Kidney (tissue), 14 donors: ENCODE results near the gene S100A5. TPM values are rescaled to one million over a fixed set of nuclear protein-coding genes. Genes with fewer than 3 reads are reported as not detected.
"Not testable (repeated sequence)": the region's sequence is repeated elsewhere in the genome, so short reads cannot be mapped to it uniquely, and the experiment has no call there.

Experiments
- DNase-seq, 5 donors: peaks; one replicate each; pipeline ENCODE4 v3.0.0-alpha.2; 2013 to 2020
- FAIRE-seq: peaks from 2 replicates; lab custom pipeline; 2012; peaks lifted over from hg19 to GRCh38; lab: Jason Lieb, UNC
- H3K27ac ChIP-seq, 2 donors: one replicate each; pipeline ENCODE4 v1.7.0; 2013; ENCODE audit warnings: low read depth in 2 of 2, low read length in 2 of 2, inconsistent platforms in 1 of 2
- H3K27me3 ChIP-seq: one replicate; pipeline ENCODE4 v1.7.1; 2013; ENCODE audit warnings: low read length, inconsistent platforms; ENCODE audit not compliant: control insufficient read depth, insufficient read depth
- H3K36me3 ChIP-seq, 3 donors: one replicate each; pipeline versions ENCODE4 v1.7.0 to v1.7.1; 2013; ENCODE audit warnings: low read length in 3 of 3, control low read depth in 1 of 3, inconsistent platforms in 1 of 3; ENCODE audit not compliant: insufficient read depth in 3 of 3, control insufficient read depth in 2 of 3
- H3K4me1 ChIP-seq, 3 donors: one replicate each; pipeline versions ENCODE4 v1.7.0 to v1.7.1; 2013; ENCODE audit warnings: low read length in 3 of 3, inconsistent platforms in 1 of 3, low read depth in 1 of 3; ENCODE audit not compliant: control insufficient read depth in 2 of 3, insufficient read depth in 2 of 3
- H3K4me3 ChIP-seq, 3 donors: one replicate each; pipeline versions ENCODE4 v1.7.0 to v1.8.1; 2013; ENCODE audit warnings: low read length in 3 of 3, control low read depth in 1 of 3, inconsistent platforms in 1 of 3
- H3K9ac ChIP-seq, 3 donors: one replicate each; pipeline versions ENCODE4 v1.7.0 to v1.7.1; 2013; ENCODE audit warnings: low read length in 3 of 3, control low read depth in 1 of 3, inconsistent platforms in 1 of 3
- H3K9me3 ChIP-seq, 3 donors: one replicate each; pipeline versions ENCODE4 v1.7.0 to v1.7.1; 2013; ENCODE audit warnings: low read length in 3 of 3, control low read depth in 1 of 3, inconsistent platforms in 1 of 3; ENCODE audit not compliant: control insufficient read depth in 2 of 3, insufficient read depth in 1 of 3
- CTCF ChIP-seq: IDR thresholded peaks from 3 replicates; pipeline ENCODE4 v1.5.1; 2012; ENCODE audit warnings: mild to moderate bottlenecking, moderate library complexity, borderline replicate concordance; ENCODE audit not compliant: insufficient read depth; ENCODE audit errors: extremely low read depth
- intact Hi-C: fragments of 100-400 bp; cut with DNase I; formaldehyde crosslinking; loops from one replicate; pipeline ENCODE4 v1.11.1; 2022
- polyA plus RNA-seq: library from polyadenylated mRNA; stranded (reverse); fragments of 350-450 nt; fragmentation: Illumina TruSeq; extraction: RNeasy Lipid Tissue Mini Kit (QIAGEN cat#74804); gene quantifications from one replicate; pipeline ENCODE4 v1.2.3, GENCODE V29; 2014; ENCODE audit warnings: low read depth, low replicate concordance; ENCODE audit not compliant: insufficient read depth
- total RNA-seq: library from RNA; stranded (reverse); fragmentation: NEBNext Ultra II Directional; extraction: Animal tissue kit (Norgen Biotek cat#: 25700); gene quantifications from one replicate; pipeline ENCODE4 v1.2.1, GENCODE V29; 2021
- donor health status: control.
- donor health status: control.
- donor health status: control.
- donor health status: control.
- donor health status: control.
- donor health status: DM: yes; HTN: yes; CAD: no.
- donor health status: Normal renal cell carcinoma (clear cell type).

The S100A5 gene
- total and polyA plus RNA-seq, 2 donors from 2014 or later, result 0.91 to 1.9 TPM

GRCh38 chr1:153520818-153521476 lies 19.8 kb downstream of the S100A5 start:
- DNase-seq, result no peak
- Histone ChIP-seq H3K27ac (no peak overlapping the region), H3K9ac (no peak overlapping the region), H3K36me3 (no peaks in the 10 kb centered on the region), H3K4me1 (peaks cover 0 to 2% (median 0%) of the 10 kb centered on the region in 3 donors), H3K27me3 (no peaks in the 10 kb centered on the region), H3K9me3 (no peaks in the 10 kb centered on the region), H3K4me3 (no peak overlapping the region)
- intact Hi-C loops, result no loop called here
- no peak for FAIRE-seq
- no peak for TF ChIP-seq CTCF

- DNase-seq, H3K36me3 ChIP-seq, H3K9ac ChIP-seq, H3K27me3 ChIP-seq, intact Hi-C loops, H3K4me3 ChIP-seq, H3K4me1 ChIP-seq, H3K9me3 ChIP-seq, H3K27ac ChIP-seq, FAIRE-seq: not testable (repeated sequence)
These were observed 20.5 kb downstream of the S100A5 start for GRCh38 chr1:153520137-153520691.

- no peak for DNase-seq
- intact Hi-C loops, result no loop called here
- peaks cover 0 to 3% (median 0%) of the 10 kb centered on the region in 3 donors for H3K4me1 ChIP-seq
- no peak for FAIRE-seq
- no peak overlapping the region for H3K9ac ChIP-seq
- H3K9me3 ChIP-seq, result no peaks in the 10 kb centered on the region
- no peak overlapping the region for H3K4me3 ChIP-seq
- no peaks in the 10 kb centered on the region for H3K27me3 ChIP-seq
- TF ChIP-seq CTCF, result no peak
- H3K36me3 ChIP-seq, result no peaks in the 10 kb centered on the region
- H3K27ac ChIP-seq, result no peak overlapping the region
These were observed 21.5 kb downstream of the S100A5 start for GRCh38 chr1:153519242-153519641.

- Histone ChIP-seq H3K4me1 (peaks cover 0 to 3% (median 0%) of the 10 kb centered on the region in 3 donors), H3K27me3 (no peaks in the 10 kb centered on the region), H3K9me3 (no peaks in the 10 kb centered on the region), H3K9ac (no peak overlapping the region), H3K27ac (no peak overlapping the region), H3K4me3 (no peak overlapping the region), H3K36me3 (no peaks in the 10 kb centered on the region)
- intact Hi-C loops, result no loop called here
- DNase-seq (no peak), FAIRE-seq (no peak)
- TF ChIP-seq CTCF, result no peak
These were observed 25.0 kb downstream of the S100A5 start for GRCh38 chr1:153515504-153516394.
